WTC11 (cell line): ENCODE data around the gene ARL8A. TPM values are rescaled to one million over a fixed set of nuclear protein-coding genes. Genes with fewer than 3 reads are reported as not detected.
A peak's percentile ranks its signal among the peaks of the same experiment; 100 is the strongest.

Experiments
- ATAC-seq: fragments of 200-7000 bp; cut with Tn5 transposase; 2 replicates; pipeline ENCODE4 v1.10.0; 2021; ENCODE audit warnings: mild to moderate bottlenecking, moderate library complexity
- CTCF ChIA-PET: fragments of 300-600 bp; sonication (Branson Sonifier 250); formaldehyde crosslinking; loops from one replicate; lab custom pipeline; 2021; ENCODE audit warnings: antibody characterized with exemption; lab: Charles Lee
- POLR2A ChIA-PET: fragments of 350-600 bp; sonication (Branson Sonifier 250); formaldehyde crosslinking; loops from one replicate; lab custom pipeline; 2021; ENCODE audit warnings: antibody characterized with exemption; lab: Charles Lee
- DNase-seq: peaks from one replicate; pipeline ENCODE4 v3.0.0; 2021; ENCODE audit warnings: low spot score
- H3K27ac Mint-ChIP-seq: 2 replicates; pipeline ENCODE4 v1.8.0; 2021; ENCODE audit warnings: mixed read lengths
- H3K27me3 Mint-ChIP-seq: 2 replicates; pipeline ENCODE4 v1.8.0; 2021; ENCODE audit warnings: low read depth, mild to moderate bottlenecking, moderate library complexity, mixed read lengths
- H3K36me3 Mint-ChIP-seq: 2 replicates; pipeline ENCODE4 v1.8.0; 2021; ENCODE audit warnings: mixed read lengths
- H3K4me1 Mint-ChIP-seq: 2 replicates; pipeline ENCODE4 v1.8.0; 2022; ENCODE audit warnings: mixed read lengths
- H3K4me3 Mint-ChIP-seq: 2 replicates; pipeline ENCODE4 v1.8.0; 2021; ENCODE audit warnings: mild to moderate bottlenecking, moderate library complexity, mixed read lengths
- H3K9me3 Mint-ChIP-seq: 2 replicates; pipeline ENCODE4 v1.8.0; 2021; ENCODE audit warnings: mixed read lengths
- ARID4B ChIP-seq: sonication (generic); formaldehyde crosslinking; IDR thresholded peaks from 2 replicates; pipeline ENCODE4 v1.8.0; 2023; ENCODE audit warnings: missing genetic modification reagents, mild to moderate bottlenecking, borderline replicate concordance
- ERG ChIP-seq: fragments of 250-450 bp; sonication (Bioruptor Pico); IDR thresholded peaks from 2 replicates; pipeline ENCODE4 v1.8.0; 2021; ENCODE audit warnings: mild to moderate bottlenecking
- MYBL2 ChIP-seq: sonication (generic); formaldehyde crosslinking; IDR thresholded peaks from 2 replicates; pipeline ENCODE4 v1.8.1; 2023; ENCODE audit warnings: mild to moderate bottlenecking, moderate library complexity, missing genetic modification reagents
- TEAD1 ChIP-seq: sonication (generic); formaldehyde crosslinking; IDR thresholded peaks from 2 replicates; pipeline ENCODE4 v1.8.0; 2022; ENCODE audit warnings: mild to moderate bottlenecking, missing genetic modification reagents
- ZNF219 ChIP-seq: sonication (generic); formaldehyde crosslinking; IDR thresholded peaks from 2 replicates; pipeline ENCODE4 v1.8.0; 2023; ENCODE audit warnings: missing genetic modification reagents, mild to moderate bottlenecking, borderline replicate concordance
- ZNF317 ChIP-seq: sonication (generic); formaldehyde crosslinking; IDR thresholded peaks from 2 replicates; pipeline ENCODE4 v1.8.1; 2023; ENCODE audit warnings: low read depth, mild to moderate bottlenecking, moderate library complexity, missing genetic modification reagents, borderline replicate concordance
- ZSCAN18 ChIP-seq: fragments of 250-450 bp; sonication (Bioruptor Pico); IDR thresholded peaks from 2 replicates; pipeline ENCODE4 v2.1.2; 2022; ENCODE audit warnings: mild to moderate bottlenecking, moderate library complexity
- total RNA-seq: library from RNA; stranded (reverse); gene quantifications from 3 replicates; pipeline ENCODE4 v1.2.3, GENCODE V29; 2021
- TF ChIP-seq, protein P1 (sequence below): sonication (generic); formaldehyde crosslinking; IDR thresholded peaks from 2 replicates; pipeline ENCODE4 v1.8.1; 2023; ENCODE audit warnings: mild to moderate bottlenecking, missing genetic modification reagents, borderline replicate concordance
- TF ChIP-seq, protein P2 (sequence below): sonication (generic); formaldehyde crosslinking; IDR thresholded peaks from 2 replicates; pipeline ENCODE4 v1.8.1; 2022; ENCODE audit warnings: missing genetic modification reagents, borderline replicate concordance

ARL8A gene
- total RNA-seq, 1 experiment from 2014 or later: 47.2 TPM

- 0 out of 2 replicates have a peak, but pooled peaks have one; percentile 10 for TF ChIP-seq ERG (CRISPR knock-in tag)
- TF ChIP-seq, protein P1, sequence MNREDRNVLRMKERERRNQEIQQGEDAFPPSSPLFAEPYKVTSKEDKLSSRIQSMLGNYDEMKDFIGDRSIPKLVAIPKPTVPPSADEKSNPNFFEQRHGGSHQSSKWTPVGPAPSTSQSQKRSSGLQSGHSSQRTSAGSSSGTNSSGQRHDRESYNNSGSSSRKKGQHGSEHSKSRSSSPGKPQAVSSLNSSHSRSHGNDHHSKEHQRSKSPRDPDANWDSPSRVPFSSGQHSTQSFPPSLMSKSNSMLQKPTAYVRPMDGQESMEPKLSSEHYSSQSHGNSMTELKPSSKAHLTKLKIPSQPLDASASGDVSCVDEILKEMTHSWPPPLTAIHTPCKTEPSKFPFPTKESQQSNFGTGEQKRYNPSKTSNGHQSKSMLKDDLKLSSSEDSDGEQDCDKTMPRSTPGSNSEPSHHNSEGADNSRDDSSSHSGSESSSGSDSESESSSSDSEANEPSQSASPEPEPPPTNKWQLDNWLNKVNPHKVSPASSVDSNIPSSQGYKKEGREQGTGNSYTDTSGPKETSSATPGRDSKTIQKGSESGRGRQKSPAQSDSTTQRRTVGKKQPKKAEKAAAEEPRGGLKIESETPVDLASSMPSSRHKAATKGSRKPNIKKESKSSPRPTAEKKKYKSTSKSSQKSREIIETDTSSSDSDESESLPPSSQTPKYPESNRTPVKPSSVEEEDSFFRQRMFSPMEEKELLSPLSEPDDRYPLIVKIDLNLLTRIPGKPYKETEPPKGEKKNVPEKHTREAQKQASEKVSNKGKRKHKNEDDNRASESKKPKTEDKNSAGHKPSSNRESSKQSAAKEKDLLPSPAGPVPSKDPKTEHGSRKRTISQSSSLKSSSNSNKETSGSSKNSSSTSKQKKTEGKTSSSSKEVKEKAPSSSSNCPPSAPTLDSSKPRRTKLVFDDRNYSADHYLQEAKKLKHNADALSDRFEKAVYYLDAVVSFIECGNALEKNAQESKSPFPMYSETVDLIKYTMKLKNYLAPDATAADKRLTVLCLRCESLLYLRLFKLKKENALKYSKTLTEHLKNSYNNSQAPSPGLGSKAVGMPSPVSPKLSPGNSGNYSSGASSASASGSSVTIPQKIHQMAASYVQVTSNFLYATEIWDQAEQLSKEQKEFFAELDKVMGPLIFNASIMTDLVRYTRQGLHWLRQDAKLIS (CRISPR knock-in tag): no peak
- DNase-seq (no peak), ATAC-seq (peak; percentile 20)
- Mint-ChIP-seq H3K4me1 (peaks cover 11% of the 10 kb centered on the region), H3K4me3 (no peak overlapping the region), H3K27ac (peak overlapping the region; percentile 79; the same call in 1 of the 2 replicates), H3K36me3 (peaks cover 6% of the 10 kb centered on the region), H3K27me3 (no peaks in the 10 kb centered on the region), H3K9me3 (no peaks in the 10 kb centered on the region)
- ChIA-PET POLR2A (interaction anchor here (1.0 kb wide), 1 partner anchor 236 kb away, joined by 3 read pairs; no protein-coding TSS in a partner anchor), CTCF (interaction anchor here (0.6 to 6.5 kb wide), 9 partner anchors 9 to 592 kb away, joined by 3 to 76 read pairs (median 4); partner anchors contain the start of genes ELF3 and GPR37L1)
These were observed 12.3 kb downstream of the ARL8A start for GRCh38 chr1:202131956-202132821.

- H3K36me3 Mint-ChIP-seq: peaks cover 6% of the 10 kb centered on the region
- no peak overlapping the region for H3K4me3 Mint-ChIP-seq
- H3K4me1 Mint-ChIP-seq: peaks cover 11% of the 10 kb centered on the region
- H3K27ac Mint-ChIP-seq: no peak overlapping the region
- no peak for ATAC-seq
- CTCF ChIA-PET: interaction anchor here (1.1 to 6.5 kb wide), 5 partner anchors 7 to 235 kb away, joined by 3 to 76 read pairs (median 5); partner anchors contain the start of genes ELF3 and GPR37L1
- DNase-seq: no peak
- H3K27me3 Mint-ChIP-seq: no peaks in the 10 kb centered on the region
- no peaks in the 10 kb centered on the region for H3K9me3 Mint-ChIP-seq
- POLR2A ChIA-PET: no interaction called here
- no peak for TF ChIP-seq ARID4B
- no peak for TF ChIP-seq MYBL2 (CRISPR knock-in tag)
- TF ChIP-seq, all 79 proteins: peak for 0
These were observed 13.6 kb downstream of the ARL8A start for GRCh38 chr1:202130816-202131522.

DNA sequence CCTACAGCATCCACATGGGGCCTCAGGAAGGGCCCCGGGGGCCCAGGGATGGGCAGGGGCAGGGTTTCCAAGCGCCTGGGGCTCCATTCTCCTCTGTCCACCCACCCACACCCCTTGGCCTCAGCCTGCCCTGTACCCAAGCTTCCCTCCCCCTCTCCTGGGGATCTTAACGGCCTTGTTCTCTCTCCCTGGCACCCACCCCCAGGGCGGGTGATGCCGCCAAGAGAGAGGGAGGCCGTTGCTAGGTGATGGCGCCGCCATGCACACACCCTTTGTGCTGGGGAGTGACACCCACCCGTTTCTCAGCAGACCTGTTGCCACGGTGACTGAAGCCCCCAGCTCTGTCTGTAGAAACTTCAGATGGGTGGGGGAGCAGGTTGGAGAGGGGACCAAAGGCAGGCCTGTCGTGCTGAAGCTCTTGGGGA lies 14.2 kb downstream of the ARL8A start:
- POLR2A ChIA-PET: no interaction called here
- CTCF ChIA-PET: interaction anchor here (0.8 to 1.8 kb wide), 6 partner anchors 10 to 234 kb away, joined by 3 to 5 read pairs (median 3); no protein-coding TSS in a partner anchor
- Mint-ChIP-seq H3K4me3 (no peak overlapping the region), H3K27me3 (no peaks in the 10 kb centered on the region; the same call in 1 of the 2 replicates), H3K9me3 (no peaks in the 10 kb centered on the region), H3K4me1 (peaks cover 11% of the 10 kb centered on the region), H3K27ac (no peak overlapping the region), H3K36me3 (peaks cover 6% of the 10 kb centered on the region)
- TF ChIP-seq, protein P1 (CRISPR knock-in tag): no peak
- no peak for TF ChIP-seq ZNF219 (CRISPR knock-in tag)
- TF ChIP-seq, protein P2, sequence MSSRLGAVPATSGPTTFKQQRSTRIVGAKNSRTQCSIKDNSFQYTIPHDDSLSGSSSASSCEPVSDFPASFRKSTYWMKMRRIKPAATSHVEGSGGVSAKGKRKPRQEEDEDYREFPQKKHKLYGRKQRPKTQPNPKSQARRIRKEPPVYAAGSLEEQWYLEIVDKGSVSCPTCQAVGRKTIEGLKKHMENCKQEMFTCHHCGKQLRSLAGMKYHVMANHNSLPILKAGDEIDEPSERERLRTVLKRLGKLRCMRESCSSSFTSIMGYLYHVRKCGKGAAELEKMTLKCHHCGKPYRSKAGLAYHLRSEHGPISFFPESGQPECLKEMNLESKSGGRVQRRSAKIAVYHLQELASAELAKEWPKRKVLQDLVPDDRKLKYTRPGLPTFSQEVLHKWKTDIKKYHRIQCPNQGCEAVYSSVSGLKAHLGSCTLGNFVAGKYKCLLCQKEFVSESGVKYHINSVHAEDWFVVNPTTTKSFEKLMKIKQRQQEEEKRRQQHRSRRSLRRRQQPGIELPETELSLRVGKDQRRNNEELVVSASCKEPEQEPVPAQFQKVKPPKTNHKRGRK (CRISPR knock-in tag): no peak
- no peak for TF ChIP-seq TEAD1 (CRISPR knock-in tag)
- no peak for TF ChIP-seq ZSCAN18 (CRISPR knock-in tag)
- no peak for TF ChIP-seq ZNF317 (CRISPR knock-in tag)
- ATAC-seq: no peak
- DNase-seq: no peak
